ENCODE results near the gene PHOX2A.

DNA sequence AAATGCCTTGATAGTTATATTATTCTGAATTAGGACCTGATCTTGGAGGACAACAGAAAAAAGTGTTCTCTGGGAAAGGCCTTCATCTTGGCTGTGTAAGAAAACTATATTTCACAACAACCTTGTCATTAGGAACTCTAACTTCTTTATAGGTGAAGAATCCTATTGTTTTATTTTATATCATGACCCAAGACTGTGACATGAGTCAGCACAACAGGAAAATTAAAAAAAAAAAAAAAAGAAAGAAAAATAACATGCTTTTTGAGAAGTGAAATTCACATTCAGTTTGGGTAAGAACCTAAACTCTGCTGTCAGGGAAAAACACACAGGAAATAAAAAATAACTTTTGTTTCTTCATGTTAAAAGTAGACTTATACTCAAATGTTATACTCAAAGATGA, 39.1 kb downstream of the PHOX2A start:
- no peak for TF ChIP-seq POLR2A (IDR thresholded peaks at IDR 0.05)
- TF ChIP-seq, protein P1, sequence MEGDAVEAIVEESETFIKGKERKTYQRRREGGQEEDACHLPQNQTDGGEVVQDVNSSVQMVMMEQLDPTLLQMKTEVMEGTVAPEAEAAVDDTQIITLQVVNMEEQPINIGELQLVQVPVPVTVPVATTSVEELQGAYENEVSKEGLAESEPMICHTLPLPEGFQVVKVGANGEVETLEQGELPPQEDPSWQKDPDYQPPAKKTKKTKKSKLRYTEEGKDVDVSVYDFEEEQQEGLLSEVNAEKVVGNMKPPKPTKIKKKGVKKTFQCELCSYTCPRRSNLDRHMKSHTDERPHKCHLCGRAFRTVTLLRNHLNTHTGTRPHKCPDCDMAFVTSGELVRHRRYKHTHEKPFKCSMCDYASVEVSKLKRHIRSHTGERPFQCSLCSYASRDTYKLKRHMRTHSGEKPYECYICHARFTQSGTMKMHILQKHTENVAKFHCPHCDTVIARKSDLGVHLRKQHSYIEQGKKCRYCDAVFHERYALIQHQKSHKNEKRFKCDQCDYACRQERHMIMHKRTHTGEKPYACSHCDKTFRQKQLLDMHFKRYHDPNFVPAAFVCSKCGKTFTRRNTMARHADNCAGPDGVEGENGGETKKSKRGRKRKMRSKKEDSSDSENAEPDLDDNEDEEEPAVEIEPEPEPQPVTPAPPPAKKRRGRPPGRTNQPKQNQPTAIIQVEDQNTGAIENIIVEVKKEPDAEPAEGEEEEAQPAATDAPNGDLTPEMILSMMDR (IDR thresholded peaks at IDR 0.05), result no peak
- no peak for TF ChIP-seq POLR2AphosphoS5 (IDR thresholded peaks at IDR 0.05; ENCODE audit: insufficient read depth in 1 of 2, low read depth in 1 of 2)

Measured in vagina (tissue), 2 donors.